IMR-90 (cell line): Measurements from ENCODE around the gene NKAIN4. TPM values are rescaled to one million over a fixed set of nuclear protein-coding genes. Genes with fewer than 3 reads are reported as not detected.

Source experiments
- ATAC-seq: fragments of 200-7000 bp; cut with Tn5 transposase; 2 replicates; pipeline ENCODE4 v1.9.1; 2020; ENCODE audit warnings: low read depth, mild to moderate bottlenecking, moderate library complexity
- BruUV-seq: library from RNA; stranded (reverse); fragments of 400-500 nt; replicated peaks from 2 replicates; lab custom pipeline; 2021; lab: Mats Ljungman, UMichigan
- CTCF ChIA-PET: fragments of 300-600 bp; formaldehyde crosslinking; extraction: SDS; loops from one replicate; lab custom pipeline; 2021; ENCODE audit warnings: antibody characterized with exemption; lab: Yijun Ruan, JAX
- POLR2A ChIA-PET: fragments of 300-600 bp; sonication (Branson Sonifier 250); formaldehyde crosslinking; loops from one replicate; lab custom pipeline; 2022; ENCODE audit warnings: antibody characterized with exemption; ENCODE audit not compliant: unreplicated experiment; lab: Charles Lee
- DNase-seq: peaks from one replicate; pipeline ENCODE4 v3.0.0; 2013
- H2AFZ ChIP-seq: replicated peaks from 2 replicates; pipeline ENCODE3; 2013; ENCODE audit warnings: low read length, mild to moderate bottlenecking; ENCODE audit not compliant: poor library complexity
- H2AK5ac ChIP-seq: 2 replicates; pipeline ENCODE4 v1.6.1; 2013; ENCODE audit warnings: low read depth, low read length, inconsistent platforms
- H2AK9ac ChIP-seq: replicated peaks from 2 replicates; pipeline ENCODE3; 2013; ENCODE audit warnings: mild to moderate bottlenecking, low read depth, low read length, moderate library complexity; ENCODE audit not compliant: poor library complexity
- H2BK120ac ChIP-seq: 2 replicates; pipeline ENCODE4 v1.6.1; 2013; ENCODE audit warnings: low read depth, low read length, inconsistent platforms
- H2BK15ac ChIP-seq: 3 replicates; pipeline ENCODE4 v1.6.1; 2013; ENCODE audit warnings: low read depth, low read length, inconsistent platforms
- H2BK20ac ChIP-seq: 2 replicates; pipeline ENCODE4 v1.6.1; 2013; ENCODE audit warnings: low read depth, mild to moderate bottlenecking, inconsistent platforms, low read length, moderate library complexity
- H2BK5ac ChIP-seq: 2 replicates; pipeline ENCODE4 v1.6.1; 2013; ENCODE audit warnings: mild to moderate bottlenecking, low read depth, low read length, inconsistent platforms; ENCODE audit not compliant: poor library complexity, severe bottlenecking
- H3K14ac ChIP-seq: replicated peaks from 2 replicates; pipeline ENCODE4 v1.6.1; 2013; ENCODE audit warnings: low read depth, low read length, inconsistent platforms
- H3K18ac ChIP-seq: 2 replicates; pipeline ENCODE4 v1.6.1; 2013; ENCODE audit warnings: low read depth, low read length, control low read depth
- H3K23ac ChIP-seq: 2 replicates; pipeline ENCODE4 v1.6.1; 2013; ENCODE audit warnings: low read depth, low read length, inconsistent platforms
- H3K27ac ChIP-seq: 2 replicates; pipeline ENCODE4 v1.5.1; 2013; ENCODE audit warnings: mild to moderate bottlenecking, control low read depth, low read length; ENCODE audit not compliant: insufficient read depth
- H3K27me3 ChIP-seq: 2 replicates; pipeline ENCODE4 v1.6.1; 2013; ENCODE audit warnings: low read length; ENCODE audit not compliant: control insufficient read depth, insufficient read depth
- H3K36me3 ChIP-seq: 2 replicates; pipeline ENCODE4 v1.6.1; 2013; ENCODE audit warnings: low read length, mixed read lengths; ENCODE audit not compliant: control insufficient read depth, insufficient read depth
- H3K4ac ChIP-seq: 2 replicates; pipeline ENCODE4 v1.6.1; 2013; ENCODE audit warnings: low read depth, low read length, inconsistent platforms
- H3K4me1 ChIP-seq: 2 replicates; pipeline ENCODE4 v1.6.1; 2013; ENCODE audit warnings: low read length, mixed read lengths; ENCODE audit not compliant: control insufficient read depth, insufficient read depth
- H3K4me2 ChIP-seq: 2 replicates; pipeline ENCODE4 v1.6.1; 2013; ENCODE audit warnings: low read depth, mild to moderate bottlenecking, control low read depth, low read length, moderate library complexity
- H3K4me3 ChIP-seq: 2 replicates; pipeline ENCODE4 v1.5.1; 2013; ENCODE audit warnings: low read depth, mild to moderate bottlenecking, control low read depth, low read length, moderate library complexity; ENCODE audit not compliant: insufficient read depth
- H3K56ac ChIP-seq: 2 replicates; pipeline ENCODE4 v1.6.1; 2013; ENCODE audit warnings: low read length, inconsistent platforms; ENCODE audit not compliant: insufficient read depth; ENCODE audit errors: extremely low read depth
- H3K79me1 ChIP-seq, 2 experiments: 2 replicates each; pipeline ENCODE4 v1.6.1; 2013; ENCODE audit warnings: low read length in 2 of 2, inconsistent platforms in 1 of 2, low read depth in 1 of 2
- H3K9ac ChIP-seq: 2 replicates; pipeline ENCODE4 v1.6.1; 2013; ENCODE audit warnings: low read depth, low read length, control low read depth
- H3K9me1 ChIP-seq: 2 replicates; pipeline ENCODE4 v1.6.1; 2013; ENCODE audit warnings: low read length, inconsistent platforms; ENCODE audit not compliant: insufficient read depth
- H3K9me3 ChIP-seq: 2 replicates; pipeline ENCODE4 v1.6.1; 2013; ENCODE audit warnings: low read length; ENCODE audit not compliant: control insufficient read depth, insufficient read depth
- H4K20me1 ChIP-seq: 2 replicates; pipeline ENCODE4 v1.6.1; 2013; ENCODE audit warnings: low read length, inconsistent platforms; ENCODE audit not compliant: insufficient read depth
- H4K5ac ChIP-seq: 2 replicates; pipeline ENCODE4 v1.6.1; 2013; ENCODE audit warnings: mild to moderate bottlenecking, low read depth, low read length, control low read depth
- H4K8ac ChIP-seq, 2 experiments: 2 replicates each; pipeline ENCODE4 v1.6.1; 2013; ENCODE audit warnings: low read depth in 2 of 2, low read length in 2 of 2, control low read depth in 1 of 2, inconsistent platforms in 1 of 2
- H4K91ac ChIP-seq: 2 replicates; pipeline ENCODE4 v1.6.1; 2013; ENCODE audit warnings: low read depth, low read length, inconsistent platforms; ENCODE audit not compliant: insufficient read depth
- BHLHE40 ChIP-seq: fragments of 150-350 bp; IDR thresholded peaks from 2 replicates; pipeline ENCODE4 v1.6.1; 2016; ENCODE audit warnings: mild to moderate bottlenecking, low read depth, low read length
- CEBPB ChIP-seq: IDR thresholded peaks from 2 replicates; pipeline ENCODE4 v1.6.1; 2012; ENCODE audit warnings: low read depth, low read length, improper control_type of control experiment
- CHD1 ChIP-seq: IDR thresholded peaks from 2 replicates; pipeline ENCODE4 v1.6.1; 2012; ENCODE audit warnings: low read depth, low read length, improper control_type of control experiment
- CTCF ChIP-seq: conservative IDR thresholded peaks from 2 replicates; pipeline ENCODE4 v1.5.1; 2012; ENCODE audit warnings: mild to moderate bottlenecking, low read depth, low read length, improper control_type of control experiment
- ELK1 ChIP-seq: fragments of 150-350 bp; IDR thresholded peaks from 2 replicates; pipeline ENCODE4 v1.6.1; 2016; ENCODE audit warnings: low read depth, mild to moderate bottlenecking, low read length, moderate library complexity, borderline replicate concordance
- FOS ChIP-seq: fragments of 150-350 bp; IDR thresholded peaks from 2 replicates; pipeline ENCODE4 v1.6.1; 2016; ENCODE audit warnings: low read depth, low read length
- MAFK ChIP-seq: IDR thresholded peaks from 2 replicates; pipeline ENCODE4 v1.6.1; 2012; ENCODE audit warnings: low read depth, low read length, improper control_type of control experiment
- MAZ ChIP-seq: IDR thresholded peaks from 2 replicates; pipeline ENCODE4 v1.6.1; 2012; ENCODE audit warnings: low read depth, mild to moderate bottlenecking, low read length, improper control_type of control experiment, moderate library complexity, borderline replicate concordance
- MXI1 ChIP-seq: IDR thresholded peaks from 2 replicates; pipeline ENCODE4 v1.6.1; 2012; ENCODE audit warnings: low read depth, mild to moderate bottlenecking, low read length, moderate library complexity, borderline replicate concordance
- NFE2L2 ChIP-seq: fragments of 150-350 bp; IDR thresholded peaks from 2 replicates; pipeline ENCODE4 v1.6.1; 2016; ENCODE audit warnings: low read depth, mild to moderate bottlenecking, low read length
- POLR2A ChIP-seq: IDR thresholded peaks from 2 replicates; pipeline ENCODE4 v1.6.1; 2012; ENCODE audit warnings: mild to moderate bottlenecking, low read depth, low read length
- RAD21 ChIP-seq: IDR thresholded peaks from 2 replicates; pipeline ENCODE4 v1.6.1; 2012; ENCODE audit warnings: low read length, improper control_type of control experiment
- RCOR1 ChIP-seq: IDR thresholded peaks from 2 replicates; pipeline ENCODE4 v1.6.1; 2012; ENCODE audit warnings: mild to moderate bottlenecking, low read length, improper control_type of control experiment; ENCODE audit not compliant: insufficient replicate concordance
- RFX5 ChIP-seq: IDR thresholded peaks from 2 replicates; pipeline ENCODE4 v1.8.0; 2012; ENCODE audit warnings: low read depth, mild to moderate bottlenecking, low read length, moderate library complexity
- SMC3 ChIP-seq: fragments of 150-350 bp; IDR thresholded peaks from 2 replicates; pipeline ENCODE4 v1.6.1; 2016; ENCODE audit warnings: low read depth, mild to moderate bottlenecking, antibody characterized with exemption, low read length, moderate library complexity
- USF2 ChIP-seq: fragments of 150-350 bp; IDR thresholded peaks from 2 replicates; pipeline ENCODE4 v1.6.1; 2017; ENCODE audit warnings: mild to moderate bottlenecking, antibody characterized with exemption, low read length, low read depth
- WGBS, 2 experiments: methylation state at CpG; one replicate each; pipeline versions ENCODE4 v1.1.5 to v1.1.7; 2013; ENCODE audit warnings: missing lambda C conversion rate in 2 of 2; ENCODE audit not compliant: insufficient read length in 1 of 2; ENCODE audit errors: extremely low coverage in 2 of 2; 5-methylcytosine and 5-hydroxymethylcytosine counted together
- dilution Hi-C: fragments of 300-500 bp; cut with HindIII; formaldehyde crosslinking; loops from one replicate; pipeline ENCODE4 v1.14.3; 2018; ENCODE audit warnings: low sequenced_read_pairs; ENCODE audit not compliant: unreplicated experiment
- in situ Hi-C: fragments of 300-500 bp; cut with MboI; formaldehyde crosslinking; loops from 3 replicates; pipeline ENCODE4 v1.14.3; 2019; ENCODE audit warnings: low sequenced_read_pairs, inconsistent platforms, mixed read lengths
- intact Hi-C: fragments of 100-400 bp; cut with micrococcal nuclease; formaldehyde crosslinking; loops from 2 replicates; pipeline ENCODE4 v1.10.0; 2022
- polyA plus RNA-seq, 3 experiments: library from polyadenylated mRNA; depleted of rRNA; stranded (reverse); fragments of >200 nt; gene quantifications; 2 replicates each; pipeline ENCODE4 v1.2.3, GENCODE V29; 2012; ENCODE audit warnings: low replicate concordance in 1 of 3
- total RNA-seq: library from RNA; depleted of rRNA; stranded (reverse); fragments of >200 nt; gene quantifications from 2 replicates; pipeline ENCODE4 v1.2.3, GENCODE V29; 2012

The NKAIN4 gene
- total and polyA plus RNA-seq, 2 of the 4 experiments (the other 2 are of a cell fraction): not detected

- Histone ChIP-seq H4K8ac (no peak overlapping the region), H2BK15ac (no peak overlapping the region), H3K4me2 (no peak overlapping the region), H3K27ac (no peak overlapping the region), H4K20me1 (no peaks in the 10 kb centered on the region; the same call in 1 of the 2 replicates), H3K9ac (no peak overlapping the region), H3K79me1 (no peaks in the 10 kb centered on the region), H2AK5ac (no peak overlapping the region), H3K14ac (no peak overlapping the region), H3K4ac (no peak overlapping the region), H4K91ac (no peak overlapping the region), H2BK20ac (no peak overlapping the region), H2BK120ac (no peak overlapping the region), H3K4me1 (no peaks in the 10 kb centered on the region; the same call in 1 of the 2 replicates), H3K23ac (no peak overlapping the region), H3K9me3 (peaks cover 2% of the 10 kb centered on the region; the same call in 1 of the 2 replicates), H3K4me3 (no peak overlapping the region), H2BK5ac (no peak overlapping the region), H2AFZ (no peak overlapping the region), H3K9me1 (no peaks in the 10 kb centered on the region), H3K56ac (no peak overlapping the region), H3K36me3 (no peaks in the 10 kb centered on the region), H3K27me3 (peaks cover 88% of the 10 kb centered on the region), H4K5ac (no peak overlapping the region), H2AK9ac (peak overlapping the region; percentile 78), H3K18ac (no peak overlapping the region)
- POLR2A ChIA-PET: no interaction called here
- in situ Hi-C loops (no loop called here), intact Hi-C loops (no loop called here), dilution Hi-C loops (no loop called here)
- TF ChIP-seq SMC3: no peak
- no peak for TF ChIP-seq CTCF
- TF ChIP-seq CEBPB: no peak
- no peak for TF ChIP-seq RFX5
- no peak for TF ChIP-seq CHD1
- no peak for TF ChIP-seq RAD21
- TF ChIP-seq MXI1: no peak
- no peak for TF ChIP-seq RCOR1
- TF ChIP-seq BHLHE40: no peak
- no peak for TF ChIP-seq MAFK
- no peak for TF ChIP-seq NFE2L2
- TF ChIP-seq USF2: no peak
- no peak for TF ChIP-seq MAZ
- TF ChIP-seq ELK1: no peak
- no peak for TF ChIP-seq POLR2A
- TF ChIP-seq FOS: no peak
- WGBS, 2 experiments: 86% methylated on average over 8 of the region's 25 CpGs; no CpG with 5 or more reads in 1 of the 2 experiments
- ATAC-seq: no peak
- CTCF ChIA-PET: no interaction called here
- no peak for DNase-seq
- BruUV-seq: no TSS peak
Observed at GRCh38 chr20:63259734-63260460, 5.6 kb upstream of the NKAIN4 start.
